IMR-90 (cell line): ENCODE results near the gene PCDHGA10. TPM values are rescaled to one million over a fixed set of nuclear protein-coding genes. Genes with fewer than 3 reads are reported as not detected.
A peak's percentile ranks its signal among the peaks of the same experiment; 100 is the strongest.

Experiments used
- ATAC-seq: fragments of 200-7000 bp; cut with Tn5 transposase; 2 replicates; pipeline ENCODE4 v1.9.1; 2020; ENCODE audit warnings: low read depth, mild to moderate bottlenecking, moderate library complexity
- BruUV-seq: library from RNA; stranded (reverse); fragments of 400-500 nt; replicated peaks from 2 replicates; lab custom pipeline; 2021; lab: Mats Ljungman, UMichigan
- CTCF ChIA-PET: fragments of 300-600 bp; formaldehyde crosslinking; extraction: SDS; loops from one replicate; lab custom pipeline; 2021; ENCODE audit warnings: antibody characterized with exemption; lab: Yijun Ruan, JAX
- POLR2A ChIA-PET: fragments of 300-600 bp; sonication (Branson Sonifier 250); formaldehyde crosslinking; loops from one replicate; lab custom pipeline; 2022; ENCODE audit warnings: antibody characterized with exemption; ENCODE audit not compliant: unreplicated experiment; lab: Charles Lee
- DNase-seq: peaks from one replicate; pipeline ENCODE4 v3.0.0; 2013
- H2AFZ ChIP-seq: replicated peaks from 2 replicates; pipeline ENCODE3; 2013; ENCODE audit warnings: low read length, mild to moderate bottlenecking; ENCODE audit not compliant: poor library complexity
- H2AK5ac ChIP-seq: 2 replicates; pipeline ENCODE4 v1.6.1; 2013; ENCODE audit warnings: low read depth, low read length, inconsistent platforms
- H2AK9ac ChIP-seq: replicated peaks from 2 replicates; pipeline ENCODE3; 2013; ENCODE audit warnings: mild to moderate bottlenecking, low read depth, low read length, moderate library complexity; ENCODE audit not compliant: poor library complexity
- H2BK120ac ChIP-seq: 2 replicates; pipeline ENCODE4 v1.6.1; 2013; ENCODE audit warnings: low read depth, low read length, inconsistent platforms
- H2BK15ac ChIP-seq: 3 replicates; pipeline ENCODE4 v1.6.1; 2013; ENCODE audit warnings: low read depth, low read length, inconsistent platforms
- H2BK20ac ChIP-seq: 2 replicates; pipeline ENCODE4 v1.6.1; 2013; ENCODE audit warnings: low read depth, mild to moderate bottlenecking, inconsistent platforms, low read length, moderate library complexity
- H2BK5ac ChIP-seq: 2 replicates; pipeline ENCODE4 v1.6.1; 2013; ENCODE audit warnings: mild to moderate bottlenecking, low read depth, low read length, inconsistent platforms; ENCODE audit not compliant: poor library complexity, severe bottlenecking
- H3K14ac ChIP-seq: replicated peaks from 2 replicates; pipeline ENCODE4 v1.6.1; 2013; ENCODE audit warnings: low read depth, low read length, inconsistent platforms
- H3K18ac ChIP-seq: 2 replicates; pipeline ENCODE4 v1.6.1; 2013; ENCODE audit warnings: low read depth, low read length, control low read depth
- H3K23ac ChIP-seq: 2 replicates; pipeline ENCODE4 v1.6.1; 2013; ENCODE audit warnings: low read depth, low read length, inconsistent platforms
- H3K27ac ChIP-seq: 2 replicates; pipeline ENCODE4 v1.5.1; 2013; ENCODE audit warnings: mild to moderate bottlenecking, control low read depth, low read length; ENCODE audit not compliant: insufficient read depth
- H3K27me3 ChIP-seq: 2 replicates; pipeline ENCODE4 v1.6.1; 2013; ENCODE audit warnings: low read length; ENCODE audit not compliant: control insufficient read depth, insufficient read depth
- H3K36me3 ChIP-seq: 2 replicates; pipeline ENCODE4 v1.6.1; 2013; ENCODE audit warnings: low read length, mixed read lengths; ENCODE audit not compliant: control insufficient read depth, insufficient read depth
- H3K4ac ChIP-seq: 2 replicates; pipeline ENCODE4 v1.6.1; 2013; ENCODE audit warnings: low read depth, low read length, inconsistent platforms
- H3K4me1 ChIP-seq: 2 replicates; pipeline ENCODE4 v1.6.1; 2013; ENCODE audit warnings: low read length, mixed read lengths; ENCODE audit not compliant: control insufficient read depth, insufficient read depth
- H3K4me2 ChIP-seq: 2 replicates; pipeline ENCODE4 v1.6.1; 2013; ENCODE audit warnings: low read depth, mild to moderate bottlenecking, control low read depth, low read length, moderate library complexity
- H3K4me3 ChIP-seq: 2 replicates; pipeline ENCODE4 v1.5.1; 2013; ENCODE audit warnings: low read depth, mild to moderate bottlenecking, control low read depth, low read length, moderate library complexity; ENCODE audit not compliant: insufficient read depth
- H3K56ac ChIP-seq: 2 replicates; pipeline ENCODE4 v1.6.1; 2013; ENCODE audit warnings: low read length, inconsistent platforms; ENCODE audit not compliant: insufficient read depth; ENCODE audit errors: extremely low read depth
- H3K79me1 ChIP-seq, 2 experiments: 2 replicates each; pipeline ENCODE4 v1.6.1; 2013; ENCODE audit warnings: low read length in 2 of 2, inconsistent platforms in 1 of 2, low read depth in 1 of 2
- H3K9ac ChIP-seq: 2 replicates; pipeline ENCODE4 v1.6.1; 2013; ENCODE audit warnings: low read depth, low read length, control low read depth
- H3K9me1 ChIP-seq: 2 replicates; pipeline ENCODE4 v1.6.1; 2013; ENCODE audit warnings: low read length, inconsistent platforms; ENCODE audit not compliant: insufficient read depth
- H3K9me3 ChIP-seq: 2 replicates; pipeline ENCODE4 v1.6.1; 2013; ENCODE audit warnings: low read length; ENCODE audit not compliant: control insufficient read depth, insufficient read depth
- H4K20me1 ChIP-seq: 2 replicates; pipeline ENCODE4 v1.6.1; 2013; ENCODE audit warnings: low read length, inconsistent platforms; ENCODE audit not compliant: insufficient read depth
- H4K5ac ChIP-seq: 2 replicates; pipeline ENCODE4 v1.6.1; 2013; ENCODE audit warnings: mild to moderate bottlenecking, low read depth, low read length, control low read depth
- H4K8ac ChIP-seq, 2 experiments: 2 replicates each; pipeline ENCODE4 v1.6.1; 2013; ENCODE audit warnings: low read depth in 2 of 2, low read length in 2 of 2, control low read depth in 1 of 2, inconsistent platforms in 1 of 2
- H4K91ac ChIP-seq: 2 replicates; pipeline ENCODE4 v1.6.1; 2013; ENCODE audit warnings: low read depth, low read length, inconsistent platforms; ENCODE audit not compliant: insufficient read depth
- BHLHE40 ChIP-seq: fragments of 150-350 bp; IDR thresholded peaks from 2 replicates; pipeline ENCODE4 v1.6.1; 2016; ENCODE audit warnings: mild to moderate bottlenecking, low read depth, low read length
- CEBPB ChIP-seq: IDR thresholded peaks from 2 replicates; pipeline ENCODE4 v1.6.1; 2012; ENCODE audit warnings: low read depth, low read length, improper control_type of control experiment
- FOS ChIP-seq: fragments of 150-350 bp; IDR thresholded peaks from 2 replicates; pipeline ENCODE4 v1.6.1; 2016; ENCODE audit warnings: low read depth, low read length
- MAFK ChIP-seq: IDR thresholded peaks from 2 replicates; pipeline ENCODE4 v1.6.1; 2012; ENCODE audit warnings: low read depth, low read length, improper control_type of control experiment
- NFE2L2 ChIP-seq: fragments of 150-350 bp; IDR thresholded peaks from 2 replicates; pipeline ENCODE4 v1.6.1; 2016; ENCODE audit warnings: low read depth, mild to moderate bottlenecking, low read length
- RAD21 ChIP-seq: IDR thresholded peaks from 2 replicates; pipeline ENCODE4 v1.6.1; 2012; ENCODE audit warnings: low read length, improper control_type of control experiment
- RFX5 ChIP-seq: IDR thresholded peaks from 2 replicates; pipeline ENCODE4 v1.8.0; 2012; ENCODE audit warnings: low read depth, mild to moderate bottlenecking, low read length, moderate library complexity
- SMC3 ChIP-seq: fragments of 150-350 bp; IDR thresholded peaks from 2 replicates; pipeline ENCODE4 v1.6.1; 2016; ENCODE audit warnings: low read depth, mild to moderate bottlenecking, antibody characterized with exemption, low read length, moderate library complexity
- WGBS, 2 experiments: methylation state at CpG; one replicate each; pipeline versions ENCODE4 v1.1.5 to v1.1.7; 2013; ENCODE audit warnings: missing lambda C conversion rate in 2 of 2; ENCODE audit not compliant: insufficient read length in 1 of 2; ENCODE audit errors: extremely low coverage in 2 of 2; 5-methylcytosine and 5-hydroxymethylcytosine counted together
- dilution Hi-C: fragments of 300-500 bp; cut with HindIII; formaldehyde crosslinking; loops from one replicate; pipeline ENCODE4 v1.14.3; 2018; ENCODE audit warnings: low sequenced_read_pairs; ENCODE audit not compliant: unreplicated experiment
- in situ Hi-C: fragments of 300-500 bp; cut with MboI; formaldehyde crosslinking; loops from 3 replicates; pipeline ENCODE4 v1.14.3; 2019; ENCODE audit warnings: low sequenced_read_pairs, inconsistent platforms, mixed read lengths
- intact Hi-C: fragments of 100-400 bp; cut with micrococcal nuclease; formaldehyde crosslinking; loops from 2 replicates; pipeline ENCODE4 v1.10.0; 2022
- polyA plus RNA-seq, 3 experiments: library from polyadenylated mRNA; depleted of rRNA; stranded (reverse); fragments of >200 nt; gene quantifications; 2 replicates each; pipeline ENCODE4 v1.2.3, GENCODE V29; 2012; ENCODE audit warnings: low replicate concordance in 1 of 3
- total RNA-seq: library from RNA; depleted of rRNA; stranded (reverse); fragments of >200 nt; gene quantifications from 2 replicates; pipeline ENCODE4 v1.2.3, GENCODE V29; 2012
- TF ChIP-seq, protein P1 (sequence below): fragments of 150-350 bp; IDR thresholded peaks from 2 replicates; pipeline ENCODE4 v1.6.1; 2016; ENCODE audit warnings: low read depth, mild to moderate bottlenecking, low read length, moderate library complexity, borderline replicate concordance
- TF ChIP-seq, protein P2 (sequence below): fragments of 150-350 bp; IDR thresholded peaks from 2 replicates; pipeline ENCODE4 v1.6.1; 2017; ENCODE audit warnings: mild to moderate bottlenecking, antibody characterized with exemption, low read length, low read depth
- TF ChIP-seq, protein P3 (sequence below): conservative IDR thresholded peaks from 2 replicates; pipeline ENCODE4 v1.5.1; 2012; ENCODE audit warnings: mild to moderate bottlenecking, low read depth, low read length, improper control_type of control experiment

Gene PCDHGA10
- total and polyA plus RNA-seq, 2 of the 4 experiments (the other 2 are of a cell fraction): 3.4 to 6.6 TPM

DNA sequence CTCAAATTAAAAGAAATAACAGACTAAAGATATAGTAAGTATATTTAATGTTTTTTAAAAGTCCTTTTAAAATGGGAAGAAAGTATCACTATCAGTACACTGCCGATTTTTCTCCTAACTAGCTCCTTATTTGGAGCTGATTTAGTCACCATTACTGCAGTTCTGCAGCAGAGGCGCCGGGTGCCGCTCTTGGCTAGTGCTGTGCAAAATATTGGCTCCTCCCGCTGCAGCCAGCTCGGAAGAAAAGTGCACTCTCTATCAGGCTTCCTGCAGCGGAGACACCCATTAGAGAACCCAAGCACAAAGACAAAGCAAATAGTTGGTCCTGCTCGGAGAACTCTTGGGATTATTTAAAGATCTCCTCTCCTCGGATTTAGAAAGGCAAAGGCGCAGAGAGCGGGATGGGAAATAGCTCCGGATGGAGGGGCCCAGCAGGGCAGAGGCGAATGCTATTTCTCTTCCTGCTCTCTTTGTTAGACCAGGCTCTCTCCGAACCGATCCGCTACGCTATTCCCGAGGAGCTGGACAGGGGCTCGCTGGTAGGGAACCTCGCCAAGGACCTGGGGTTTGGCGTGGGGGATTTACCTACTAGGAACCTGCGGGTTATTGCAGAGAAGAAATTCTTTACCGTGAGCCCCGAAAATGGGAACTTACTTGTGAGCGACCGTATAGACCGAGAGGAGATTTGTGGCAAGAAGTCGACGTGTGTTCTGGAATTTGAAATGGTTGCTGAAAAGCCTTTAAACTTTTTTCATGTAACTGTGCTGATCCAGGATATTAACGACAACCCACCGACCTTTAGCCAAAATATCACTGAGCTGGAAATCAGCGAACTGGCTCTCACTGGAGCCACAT lies 42.6 kb upstream of the PCDHGA10 start, which contains the start of gene PCDHGB3:
Gene PCDHGB3 (plus strand): TSS at position 249 of the 855 bp plus-strand sequence. CDS start 153 bp downstream, at position 402.
- H4K8ac ChIP-seq: peak within 1 kb of the TSS in 1 of 2 experiments; percentile 40; a peak in 2 of 4 replicates
- H3K18ac ChIP-seq: 0 out of 2 replicates have a peak within 1 kb of the TSS, but pooled peaks have one; percentile 51
- H3K9me1 ChIP-seq: no peaks in the 10 kb centered on the region
- H3K27me3 ChIP-seq: no peaks in the 10 kb centered on the region; the same call in 1 of the 2 replicates
- no peak within 1 kb of the TSS for H4K91ac ChIP-seq
- H2AK9ac ChIP-seq: no peak within 1 kb of the TSS
- H3K9ac ChIP-seq: peak within 1 kb of the TSS; percentile 63
- no peak within 1 kb of the TSS for H2BK20ac ChIP-seq
- peak within 1 kb of the TSS; percentile 81 for H3K4me2 ChIP-seq
- H3K14ac ChIP-seq: no peak within 1 kb of the TSS; the same call in 1 of the 2 replicates
- H4K5ac ChIP-seq: peak within 1 kb of the TSS; percentile 37; the same call in 1 of the 2 replicates
- peak within 1 kb of the TSS; percentile 59 for H2BK5ac ChIP-seq
- H2AFZ ChIP-seq: peak within 1 kb of the TSS; percentile 79
- TF ChIP-seq, protein P1, sequence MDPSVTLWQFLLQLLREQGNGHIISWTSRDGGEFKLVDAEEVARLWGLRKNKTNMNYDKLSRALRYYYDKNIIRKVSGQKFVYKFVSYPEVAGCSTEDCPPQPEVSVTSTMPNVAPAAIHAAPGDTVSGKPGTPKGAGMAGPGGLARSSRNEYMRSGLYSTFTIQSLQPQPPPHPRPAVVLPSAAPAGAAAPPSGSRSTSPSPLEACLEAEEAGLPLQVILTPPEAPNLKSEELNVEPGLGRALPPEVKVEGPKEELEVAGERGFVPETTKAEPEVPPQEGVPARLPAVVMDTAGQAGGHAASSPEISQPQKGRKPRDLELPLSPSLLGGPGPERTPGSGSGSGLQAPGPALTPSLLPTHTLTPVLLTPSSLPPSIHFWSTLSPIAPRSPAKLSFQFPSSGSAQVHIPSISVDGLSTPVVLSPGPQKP: no peak
- TF ChIP-seq MAFK: no peak
- TF ChIP-seq FOS: no peak
- TF ChIP-seq SMC3: peak; percentile 41
- TF ChIP-seq, protein P2, sequence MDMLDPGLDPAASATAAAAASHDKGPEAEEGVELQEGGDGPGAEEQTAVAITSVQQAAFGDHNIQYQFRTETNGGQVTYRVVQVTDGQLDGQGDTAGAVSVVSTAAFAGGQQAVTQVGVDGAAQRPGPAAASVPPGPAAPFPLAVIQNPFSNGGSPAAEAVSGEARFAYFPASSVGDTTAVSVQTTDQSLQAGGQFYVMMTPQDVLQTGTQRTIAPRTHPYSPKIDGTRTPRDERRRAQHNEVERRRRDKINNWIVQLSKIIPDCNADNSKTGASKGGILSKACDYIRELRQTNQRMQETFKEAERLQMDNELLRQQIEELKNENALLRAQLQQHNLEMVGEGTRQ: no peak
- TF ChIP-seq, protein P3, sequence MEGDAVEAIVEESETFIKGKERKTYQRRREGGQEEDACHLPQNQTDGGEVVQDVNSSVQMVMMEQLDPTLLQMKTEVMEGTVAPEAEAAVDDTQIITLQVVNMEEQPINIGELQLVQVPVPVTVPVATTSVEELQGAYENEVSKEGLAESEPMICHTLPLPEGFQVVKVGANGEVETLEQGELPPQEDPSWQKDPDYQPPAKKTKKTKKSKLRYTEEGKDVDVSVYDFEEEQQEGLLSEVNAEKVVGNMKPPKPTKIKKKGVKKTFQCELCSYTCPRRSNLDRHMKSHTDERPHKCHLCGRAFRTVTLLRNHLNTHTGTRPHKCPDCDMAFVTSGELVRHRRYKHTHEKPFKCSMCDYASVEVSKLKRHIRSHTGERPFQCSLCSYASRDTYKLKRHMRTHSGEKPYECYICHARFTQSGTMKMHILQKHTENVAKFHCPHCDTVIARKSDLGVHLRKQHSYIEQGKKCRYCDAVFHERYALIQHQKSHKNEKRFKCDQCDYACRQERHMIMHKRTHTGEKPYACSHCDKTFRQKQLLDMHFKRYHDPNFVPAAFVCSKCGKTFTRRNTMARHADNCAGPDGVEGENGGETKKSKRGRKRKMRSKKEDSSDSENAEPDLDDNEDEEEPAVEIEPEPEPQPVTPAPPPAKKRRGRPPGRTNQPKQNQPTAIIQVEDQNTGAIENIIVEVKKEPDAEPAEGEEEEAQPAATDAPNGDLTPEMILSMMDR: peak; percentile 65
- TF ChIP-seq CEBPB: no peak
- TF ChIP-seq BHLHE40: 0 out of 2 replicates have a peak, but pooled peaks have one; percentile 0
- TF ChIP-seq RFX5: no peak
- TF ChIP-seq NFE2L2: no peak
- TF ChIP-seq RAD21: peak; percentile 72
- peak within 1 kb of the TSS; percentile 52; the same call in 1 of the 2 replicates for H3K27ac ChIP-seq
- H3K23ac ChIP-seq: no peak within 1 kb of the TSS
- no peaks in the 10 kb centered on the region for H4K20me1 ChIP-seq
- peaks cover 28% of the 10 kb centered on the region for H3K36me3 ChIP-seq
- no peak within 1 kb of the TSS for H2BK120ac ChIP-seq
- peaks cover 57% of the 10 kb centered on the region for H3K9me3 ChIP-seq
- in situ Hi-C loops (no loop called here), intact Hi-C loops (loop anchor here (1.0 kb wide), 1 partner anchor 191 kb away; no protein-coding TSS in a partner anchor), dilution Hi-C loops (no loop called here)
- BruUV-seq: no TSS peak
- no peak within 1 kb of the TSS for H2AK5ac ChIP-seq
- DNase-seq (peak; percentile 74), ATAC-seq (peak; percentile 90)
- peak within 1 kb of the TSS; percentile 49; the same call in 1 of the 2 replicates for H3K4me3 ChIP-seq
- H3K56ac ChIP-seq: no peak within 1 kb of the TSS
- POLR2A ChIA-PET: no interaction called here
- no peak within 1 kb of the TSS for H3K4ac ChIP-seq
- H2BK15ac ChIP-seq: no peak within 1 kb of the TSS
- WGBS, 2 experiments: 33% methylated on average over 7 of the region's 32 CpGs; no CpG with 5 or more reads in 1 of the 2 experiments
- H3K79me1 ChIP-seq: peaks cover 0 to 2% of the 10 kb centered on the region in 2 experiments; a peak in 1 of 4 replicates
- CTCF ChIA-PET: interaction anchor here (0.6 to 1.4 kb wide), 5 partner anchors 147 to 194 kb away, joined by 3 to 7 read pairs (median 4); partner anchors contain the start of gene PCDHB14
- peaks cover 2% of the 10 kb centered on the region; the same call in 1 of the 2 replicates for H3K4me1 ChIP-seq
